Fibroblast of skin of abdomen (primary cell): ENCODE data around the gene ADAMTS17.
"Not testable (repeated sequence)": the region's sequence is repeated elsewhere in the genome, so short reads cannot be mapped to it uniquely, and the experiment has no call there.

Experiments used
- DNase-seq: peaks from one replicate; pipeline ENCODE4 v3.0.0-alpha.2; 2013

The ADAMTS17 gene

DNA sequence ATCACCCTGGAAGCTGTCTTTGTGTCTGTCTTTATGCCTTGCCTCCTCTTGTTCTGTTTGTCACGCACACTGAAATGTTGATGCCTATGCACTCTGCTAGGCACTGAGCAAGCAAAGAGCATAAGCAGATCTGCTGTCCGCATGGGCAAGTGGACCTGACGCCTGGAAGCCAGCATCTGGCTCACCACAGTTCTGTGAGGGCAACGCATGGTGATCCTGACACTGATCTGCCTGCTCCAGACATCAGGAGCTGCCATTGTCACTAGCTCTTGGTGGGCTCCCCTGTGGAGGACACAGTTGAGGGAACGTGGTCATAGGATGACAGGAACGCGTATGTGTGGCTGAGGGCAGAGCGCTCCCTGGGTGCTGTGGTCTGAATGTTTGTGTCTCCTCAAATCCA, 234.6 kb downstream of the ADAMTS17 start:
- DNase-seq, result no peak

DNA sequence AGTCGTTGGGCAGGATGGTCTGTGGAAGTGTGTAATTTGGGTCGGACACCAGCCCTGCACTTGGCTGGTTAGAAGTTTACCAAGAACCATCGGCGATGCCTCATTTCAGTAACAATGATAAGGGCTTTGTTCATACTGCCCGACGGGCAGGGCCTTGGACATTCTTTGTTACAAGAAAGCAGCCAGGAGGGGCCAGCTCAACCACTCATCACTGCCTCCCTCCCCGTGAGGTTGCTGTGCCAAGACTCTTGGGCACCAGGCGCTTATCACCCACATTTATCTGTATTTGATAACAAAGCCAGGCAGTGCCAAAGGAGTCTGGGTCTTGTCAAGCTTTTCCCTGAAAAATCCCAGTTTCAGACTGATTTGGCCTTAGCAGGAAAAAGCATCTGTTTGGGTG, 235.0 kb downstream of the ADAMTS17 start:
- no peak for DNase-seq

DNA sequence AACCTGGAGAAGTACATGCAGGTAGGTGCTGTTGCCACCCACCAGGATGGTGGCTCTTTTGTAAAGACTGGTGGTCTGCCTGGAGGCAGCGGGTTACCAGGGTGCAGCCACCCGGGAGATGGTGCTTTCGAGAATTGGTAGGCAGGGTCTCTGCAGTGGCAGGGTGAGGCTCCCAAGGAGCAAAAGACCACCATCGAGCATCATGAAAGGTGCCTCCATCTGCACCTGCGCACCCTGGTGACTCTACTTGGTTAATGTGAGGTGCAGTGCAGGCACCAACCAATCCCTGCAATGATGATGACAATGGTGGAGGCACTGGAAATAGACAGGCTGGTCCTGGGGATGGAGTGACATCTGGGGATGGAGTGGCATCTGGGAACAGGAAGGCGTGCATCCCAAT, 236.7 kb downstream of the ADAMTS17 start:
- no peak for DNase-seq

DNA sequence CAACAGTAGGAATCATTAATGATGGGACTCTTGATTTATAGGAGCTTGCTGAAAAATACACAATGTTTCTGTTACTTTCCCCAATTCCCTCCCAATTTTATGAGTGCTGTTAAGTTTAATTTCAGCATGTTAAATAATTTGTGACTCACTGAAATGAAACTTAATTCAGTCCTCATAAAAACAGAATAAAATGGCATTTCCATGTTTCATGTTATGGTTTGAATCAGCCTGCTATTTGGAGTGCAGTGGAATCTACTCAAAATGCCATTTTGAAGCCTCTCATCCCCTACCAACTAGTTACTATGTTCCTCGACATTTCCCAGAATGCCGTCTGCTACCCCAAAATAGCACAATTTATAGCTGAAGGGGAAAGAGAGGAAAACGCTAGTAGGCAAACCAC, 237.5 kb downstream of the ADAMTS17 start:
- no peak for DNase-seq

DNA sequence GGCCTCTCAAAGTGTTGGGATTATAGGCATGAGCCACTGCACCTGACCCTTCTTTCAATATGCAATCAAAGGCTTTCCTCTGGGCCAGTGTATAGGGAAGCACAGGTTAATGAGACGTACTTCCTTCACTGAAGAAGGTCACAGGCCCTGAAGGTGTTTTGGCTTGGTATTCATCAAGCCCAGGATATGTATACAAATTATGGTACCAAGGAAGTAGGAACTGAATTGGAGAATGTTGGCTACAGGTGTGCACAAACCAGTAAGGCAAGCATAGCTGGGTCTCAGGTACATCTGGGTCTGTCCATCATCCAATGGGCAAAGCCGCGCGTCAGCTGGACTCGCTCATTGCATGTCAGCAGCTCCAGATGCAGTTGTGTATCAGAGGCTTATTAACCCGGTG, 237.9 kb downstream of the ADAMTS17 start:
- no peak for DNase-seq

DNA sequence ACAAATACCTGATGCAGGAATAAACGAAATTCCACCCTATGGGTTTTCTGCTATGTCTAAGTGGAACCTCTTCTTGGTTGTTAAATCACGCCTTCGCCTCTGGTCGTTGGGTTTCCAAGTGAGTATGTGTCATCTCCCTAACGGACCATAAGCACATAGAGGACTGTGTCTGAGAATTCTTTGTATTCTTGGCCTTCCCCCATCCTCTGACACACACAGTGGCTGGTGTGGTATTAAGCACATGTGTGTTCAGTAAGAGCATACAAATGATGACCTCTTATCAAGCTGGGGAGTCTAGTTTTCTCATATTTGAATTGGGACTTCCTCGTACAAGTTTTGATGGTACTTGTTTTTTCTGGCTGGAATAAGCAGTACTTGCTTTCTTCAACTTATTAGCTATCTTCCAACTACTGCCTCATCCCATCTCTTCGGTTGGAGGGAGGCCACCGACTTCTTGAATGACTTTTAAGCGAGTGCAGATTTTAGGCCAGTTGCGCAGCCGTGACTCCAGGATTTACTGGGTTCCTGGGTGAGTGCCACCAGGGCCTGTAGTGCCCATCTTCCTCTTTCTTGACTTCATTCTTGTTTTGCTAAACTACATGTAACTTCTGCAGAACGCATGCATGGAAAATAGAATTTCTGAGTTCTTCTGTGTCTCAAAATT, 240.2 kb downstream of the ADAMTS17 start:
- DNase-seq, result no peak

DNA sequence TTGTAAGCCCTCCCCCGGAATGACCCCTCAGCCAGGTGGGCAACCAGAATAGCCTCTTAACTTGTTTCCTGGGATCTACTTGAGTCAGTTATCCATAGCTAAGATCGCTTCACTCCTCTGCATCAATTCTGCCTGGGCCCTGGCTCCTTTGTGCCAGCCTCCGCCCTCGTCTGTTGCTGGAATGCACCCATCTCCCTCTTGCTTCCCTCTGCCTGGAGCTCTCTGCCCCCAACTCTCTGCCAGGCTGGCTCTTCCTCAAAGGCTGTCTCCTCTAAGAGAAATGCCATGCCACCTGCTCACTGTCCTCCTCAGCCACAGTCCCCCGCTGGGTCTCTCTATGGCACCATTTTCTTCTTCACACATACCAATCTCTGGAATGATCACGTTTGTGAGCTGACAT, 240.8 kb downstream of the ADAMTS17 start:
- no peak for DNase-seq

DNA sequence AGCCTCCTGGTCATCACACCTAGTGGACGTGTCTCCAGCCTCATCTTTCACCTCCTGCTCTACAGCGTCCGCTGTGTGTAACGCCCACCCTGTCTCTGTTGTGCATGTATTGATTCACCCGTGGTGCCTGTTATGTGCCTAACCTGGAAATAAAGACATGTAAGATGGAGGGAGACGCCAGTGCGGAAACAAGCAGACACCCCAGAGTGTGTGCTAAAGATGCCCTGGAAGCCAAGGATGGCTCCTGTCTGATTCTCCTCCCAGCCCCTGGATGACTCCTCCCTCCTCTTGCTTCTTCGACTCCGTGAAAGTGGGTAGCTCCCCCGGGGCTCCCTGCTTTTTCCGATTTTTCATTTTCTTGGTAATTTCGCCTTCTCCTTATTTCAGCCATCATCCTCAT, 241.8 kb downstream of the ADAMTS17 start:
- no peak for DNase-seq

DNA sequence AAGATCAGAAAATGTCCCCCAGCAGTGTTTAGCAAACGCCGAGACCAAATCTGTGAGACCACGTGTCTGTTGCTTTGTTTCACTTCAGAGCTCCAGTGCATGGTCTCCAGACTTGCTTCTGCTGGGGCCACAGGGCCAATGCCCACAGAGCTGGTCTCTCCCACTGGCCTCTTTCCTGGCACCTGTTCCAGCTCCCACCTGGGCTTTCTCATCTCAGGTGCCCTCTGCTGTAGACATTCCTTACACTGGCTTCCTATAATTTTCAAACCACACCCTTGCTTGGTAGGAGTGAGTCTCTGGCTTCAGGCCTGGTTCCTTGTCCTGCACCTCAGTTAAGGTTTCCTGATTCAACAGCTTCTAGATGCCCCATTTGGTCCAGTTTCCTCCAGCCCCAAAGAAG, 243.1 kb downstream of the ADAMTS17 start:
- DNase-seq, result no peak

DNA sequence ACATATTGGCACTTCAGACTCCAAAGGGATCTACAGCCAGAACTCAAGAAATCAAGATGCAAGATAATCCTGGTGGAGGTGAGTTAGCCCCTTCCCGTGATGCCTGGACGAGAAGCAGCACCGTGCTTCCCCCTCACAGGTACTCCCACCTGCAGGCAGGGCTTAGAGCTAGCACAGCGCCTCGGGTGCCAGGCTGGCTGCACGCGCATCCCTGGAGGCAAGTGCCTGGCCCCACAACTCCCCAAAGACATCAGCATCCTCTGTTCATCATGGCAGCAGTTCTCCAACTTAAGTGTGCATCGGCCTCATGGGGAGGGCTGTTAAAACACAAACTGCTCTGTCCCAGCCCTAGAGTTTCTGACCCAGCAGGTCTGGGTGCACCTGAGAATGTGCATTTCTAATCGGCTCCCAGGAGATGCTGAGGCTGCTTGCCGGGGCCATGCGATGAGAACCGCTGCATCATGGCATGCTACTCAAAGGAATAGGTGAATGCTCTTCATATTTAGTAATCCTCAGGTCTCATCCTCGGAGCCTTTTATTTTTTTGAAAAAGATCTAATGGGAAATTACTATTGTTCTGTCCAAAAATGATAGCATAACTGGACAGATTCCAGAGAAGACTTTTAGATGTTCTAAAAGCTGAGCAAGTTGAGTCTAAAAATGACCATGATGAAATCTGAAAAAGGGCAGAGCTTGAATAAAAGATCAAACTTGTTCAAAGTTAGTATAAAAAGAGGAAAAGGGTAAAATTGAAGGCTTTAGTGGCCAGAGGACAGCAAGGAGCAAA, 244.2 kb downstream of the ADAMTS17 start:
- no peak for DNase-seq

DNA sequence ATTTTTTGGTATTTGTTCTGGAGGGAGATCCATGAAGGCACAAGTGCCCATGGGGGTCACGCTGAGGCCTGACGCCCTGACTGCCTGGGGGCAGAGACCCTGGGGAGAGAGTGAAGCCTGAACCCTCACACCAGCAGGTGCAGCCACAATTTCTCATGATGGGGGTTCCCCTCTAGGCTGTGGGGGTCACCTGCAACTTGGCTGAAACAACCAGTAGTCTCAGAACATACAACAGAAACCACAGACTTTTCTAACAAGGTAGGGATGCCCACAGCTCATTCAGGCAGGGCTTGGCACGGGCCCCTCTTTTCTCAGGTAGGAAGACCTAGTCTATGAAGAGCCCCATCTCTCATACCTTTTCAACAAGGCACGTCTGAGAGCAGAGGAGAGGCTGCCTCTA, 245.1 kb downstream of the ADAMTS17 start:
- DNase-seq, result no peak

DNA sequence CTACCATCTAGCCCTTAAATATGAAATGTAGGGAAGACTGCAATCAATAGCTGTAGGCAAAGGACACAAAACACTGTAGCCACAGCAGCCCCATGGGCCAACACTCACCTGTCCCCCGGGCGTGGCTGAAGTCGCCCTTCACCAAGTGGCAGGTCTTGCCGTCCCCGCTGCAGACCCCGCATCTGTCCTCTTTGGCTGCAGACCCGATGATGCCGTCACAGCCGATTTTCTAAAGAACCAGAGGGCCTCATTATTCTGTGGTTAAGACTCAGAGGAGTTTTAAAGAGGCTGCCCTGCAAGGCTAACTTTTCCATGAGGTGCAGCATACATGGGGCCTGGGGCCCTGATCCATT, 245.6 kb downstream of the ADAMTS17 start:
- DNase-seq, result no peak

DNA sequence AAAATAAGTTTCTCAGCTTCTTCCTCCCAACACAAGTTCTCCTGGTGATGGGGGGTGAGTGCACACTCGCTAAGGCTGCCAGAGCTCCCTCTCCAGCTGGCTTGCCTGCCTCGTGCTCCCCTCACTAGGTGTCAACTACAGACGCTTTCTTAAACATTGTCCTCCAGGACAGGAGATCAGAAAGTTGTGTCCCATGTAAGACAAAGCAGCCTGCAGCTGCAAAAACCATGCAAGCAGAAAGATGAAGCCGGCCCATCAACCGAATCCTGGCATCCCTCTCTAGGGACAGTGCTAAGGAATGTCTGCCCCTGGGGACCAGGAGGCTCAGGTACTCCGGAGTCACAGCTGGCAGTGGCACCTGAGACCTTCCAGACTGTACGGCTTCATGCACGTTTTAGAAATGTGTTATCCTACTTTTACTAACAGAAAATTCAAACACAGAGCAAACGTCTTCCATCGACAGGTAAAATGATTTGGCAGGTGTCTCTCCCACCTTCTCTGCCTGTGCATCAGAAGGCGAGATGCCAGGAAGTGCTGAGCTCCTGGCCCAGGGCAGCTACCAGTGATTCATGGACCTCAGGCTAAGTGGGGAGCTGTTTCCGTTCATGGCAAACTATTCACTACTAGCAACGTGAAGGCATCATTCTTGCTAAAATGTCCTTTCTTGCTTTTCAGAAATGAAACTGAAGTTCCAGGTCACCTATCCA, 246.1 kb downstream of the ADAMTS17 start:
- DNase-seq, result no peak

DNA sequence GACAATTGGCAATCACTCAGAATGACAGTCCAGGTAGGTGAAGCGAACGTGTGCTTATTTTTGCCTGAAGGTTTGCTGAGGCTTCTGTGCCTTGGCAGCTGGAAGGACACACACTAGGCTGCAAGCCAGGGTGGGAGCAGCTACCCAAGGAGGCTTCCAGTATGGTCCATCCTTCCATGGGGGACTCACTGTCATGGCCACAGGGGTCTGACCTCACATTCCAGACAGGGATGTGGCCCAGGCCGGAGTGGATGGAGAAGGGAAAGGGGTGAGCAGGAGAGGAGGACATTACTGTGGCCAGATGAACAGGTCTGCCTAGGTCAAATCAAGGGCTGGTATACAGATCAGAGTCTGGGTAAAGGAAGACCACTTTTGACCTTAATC, 247.7 kb downstream of the ADAMTS17 start:
- DNase-seq, result peak; percentile 24

DNA sequence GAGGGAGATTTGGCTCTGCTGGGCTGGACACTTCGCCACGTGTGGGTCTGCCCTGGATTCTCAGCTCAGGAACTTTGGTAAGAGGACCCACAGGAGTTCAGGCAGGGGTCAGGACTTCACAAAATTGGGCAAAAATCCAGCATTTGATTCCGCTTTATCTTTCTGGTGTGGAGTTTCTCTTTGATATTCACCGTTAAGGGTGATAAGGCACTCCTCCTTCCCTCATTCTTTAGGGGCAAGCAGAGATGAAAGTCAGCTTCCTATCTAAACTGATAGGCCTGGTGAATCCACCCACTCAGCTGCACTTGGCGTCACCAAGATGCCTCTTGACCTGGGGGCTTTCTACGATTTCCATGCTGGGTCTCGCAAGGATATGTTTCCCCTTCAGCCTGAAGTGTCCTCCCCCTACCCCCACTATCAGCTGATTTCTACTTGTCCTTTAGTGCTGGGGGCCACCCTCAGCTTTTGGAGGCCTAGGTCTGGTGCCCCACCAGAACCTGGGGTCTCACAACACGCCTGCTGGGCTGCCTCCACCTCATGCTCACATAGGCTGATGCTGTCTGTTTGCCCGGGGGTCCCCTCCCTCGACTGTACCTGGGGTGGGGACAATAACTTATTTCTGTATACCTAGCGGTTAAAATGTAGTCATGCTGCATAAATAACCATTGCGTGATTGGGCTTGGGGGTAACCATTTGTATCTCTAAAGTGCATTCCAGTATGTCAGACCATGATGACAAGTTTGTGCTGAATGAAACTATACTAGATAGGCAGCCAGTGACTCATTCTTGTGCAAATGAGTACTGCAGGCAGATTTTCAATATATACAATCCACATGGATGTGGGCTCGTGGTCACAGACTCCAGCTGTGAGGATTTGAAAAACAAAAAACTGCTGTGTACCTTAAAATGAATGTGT, 248.3 kb downstream of the ADAMTS17 start:
- peak; percentile 90 for DNase-seq

DNA sequence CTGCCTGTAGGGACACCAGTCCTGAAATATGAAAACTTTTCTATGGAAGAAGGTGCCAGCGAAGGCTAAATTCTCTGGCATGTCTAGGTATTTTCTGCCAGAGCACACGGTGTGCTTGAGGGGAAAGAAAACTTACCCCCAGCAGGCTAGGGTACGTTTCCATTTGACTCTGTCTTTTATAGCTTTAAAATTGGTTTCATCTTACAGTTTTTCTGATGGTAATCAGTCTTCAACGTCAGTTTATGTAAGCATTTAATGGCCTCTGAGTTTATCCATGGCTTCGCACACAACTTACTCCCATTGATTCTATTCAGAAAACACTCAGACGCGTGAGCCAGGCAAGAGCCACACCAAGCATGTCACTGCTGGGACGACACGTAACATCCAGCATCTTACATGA, 249.7 kb downstream of the ADAMTS17 start:
- DNase-seq, result no peak

DNA sequence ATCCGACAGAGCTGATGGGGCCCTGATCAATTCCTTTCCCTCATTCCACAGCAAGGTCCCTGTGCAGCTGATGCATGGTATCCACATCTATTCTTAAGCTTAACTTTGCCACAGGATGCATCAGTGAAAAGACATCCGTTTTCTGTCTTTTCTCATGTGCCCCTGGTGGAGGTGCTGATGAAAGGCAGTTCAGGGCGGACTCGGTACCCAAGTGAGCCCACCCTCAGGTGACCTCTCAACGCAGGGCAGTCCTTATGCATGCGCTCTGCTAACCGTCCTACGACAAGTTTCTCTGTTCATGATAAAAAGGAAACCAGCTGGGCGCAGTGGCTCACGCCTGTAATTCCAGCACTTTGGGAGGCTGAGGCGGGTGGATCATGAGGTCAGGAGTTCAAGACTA, 251.4 kb downstream of the ADAMTS17 start:
- no peak for DNase-seq

DNA sequence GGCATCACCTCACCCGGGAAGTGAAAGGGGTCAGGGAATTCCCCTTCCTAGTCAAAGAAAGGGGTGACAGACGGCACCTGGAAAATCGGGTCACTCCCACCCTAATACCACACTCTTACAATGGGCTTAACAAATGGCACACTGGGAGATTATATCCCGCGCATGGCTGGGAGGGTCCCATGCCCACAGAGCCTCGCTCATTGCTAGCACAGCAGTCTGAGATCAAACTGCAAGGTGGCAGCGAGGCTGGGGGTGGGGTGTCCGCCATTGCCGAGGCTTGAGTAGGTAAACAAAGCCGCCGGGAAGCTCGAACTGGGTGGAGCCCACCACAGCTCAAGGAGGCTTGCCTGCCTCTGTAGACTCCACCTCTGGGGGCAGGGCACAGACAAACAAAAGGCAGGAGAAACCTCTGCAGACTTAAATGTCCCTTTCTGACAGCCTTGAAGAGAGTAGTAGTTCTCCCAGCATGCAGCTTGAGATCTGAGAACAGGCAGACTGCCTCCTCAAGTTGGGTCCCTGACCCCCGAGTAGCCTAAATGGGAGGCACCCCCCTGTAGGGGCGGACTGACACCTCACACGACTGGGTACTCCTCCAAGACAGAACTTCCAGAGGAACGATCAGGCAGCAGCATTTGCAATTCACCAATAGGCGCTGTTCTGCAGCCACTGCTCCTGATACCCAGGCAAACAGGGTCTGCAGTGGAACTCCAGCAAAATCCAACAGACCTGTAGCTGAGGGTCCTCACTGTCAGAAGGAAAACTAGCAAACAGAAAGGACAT, 257.5 kb downstream of the ADAMTS17 start:
- not testable (repeated sequence) for DNase-seq

DNA sequence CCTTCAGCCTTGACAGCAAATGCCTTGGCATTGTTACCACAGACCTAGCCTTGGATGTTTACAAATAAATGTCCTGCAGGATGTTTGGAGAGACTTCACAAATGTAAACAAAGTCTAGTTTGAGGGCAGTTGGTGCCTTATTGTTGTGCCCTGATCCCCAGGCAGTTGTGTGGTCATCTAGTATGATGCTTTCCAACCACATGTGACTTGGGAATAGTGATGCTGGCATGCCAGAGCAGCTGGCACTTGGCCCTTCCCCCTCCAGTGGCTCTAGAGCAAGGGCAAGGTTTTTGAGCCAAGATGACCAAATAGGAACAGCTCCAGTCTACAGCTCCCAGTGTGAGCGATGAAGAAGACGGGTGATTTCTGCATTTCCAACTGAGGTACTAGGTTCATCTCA, 258.2 kb downstream of the ADAMTS17 start:
- DNase-seq, result no peak

DNA sequence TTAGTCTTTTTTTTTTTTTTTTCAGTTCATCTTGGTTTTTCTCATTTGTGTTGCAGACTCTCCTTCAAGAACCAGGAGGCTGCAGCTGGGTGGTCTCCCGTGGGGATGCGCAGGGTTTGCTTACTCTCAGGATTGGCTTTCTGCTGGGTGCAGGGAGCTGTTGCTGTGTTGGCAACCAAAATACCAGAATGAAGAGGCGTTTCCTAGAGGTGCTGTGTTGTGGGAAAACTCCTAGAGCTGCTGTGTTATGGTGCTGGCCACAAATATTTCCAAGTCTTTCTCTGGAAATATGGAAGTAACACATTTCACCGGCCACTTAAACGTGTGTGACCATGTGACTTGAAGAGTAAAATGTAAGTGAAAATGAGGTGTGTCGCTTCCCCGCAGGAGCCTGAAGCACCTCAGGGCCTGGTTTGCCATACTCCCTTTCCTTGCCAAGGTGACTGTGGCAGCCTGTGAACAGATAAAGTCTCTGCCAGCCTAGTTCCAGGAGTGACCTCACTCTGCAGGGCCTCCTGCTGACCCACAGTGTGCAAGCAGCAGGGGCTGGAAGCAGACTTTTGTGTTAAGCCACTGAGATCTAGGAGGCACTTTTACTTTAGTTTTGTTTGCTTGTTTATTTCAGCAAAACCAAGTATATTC, 258.9 kb downstream of the ADAMTS17 start:
- no peak for DNase-seq

DNA sequence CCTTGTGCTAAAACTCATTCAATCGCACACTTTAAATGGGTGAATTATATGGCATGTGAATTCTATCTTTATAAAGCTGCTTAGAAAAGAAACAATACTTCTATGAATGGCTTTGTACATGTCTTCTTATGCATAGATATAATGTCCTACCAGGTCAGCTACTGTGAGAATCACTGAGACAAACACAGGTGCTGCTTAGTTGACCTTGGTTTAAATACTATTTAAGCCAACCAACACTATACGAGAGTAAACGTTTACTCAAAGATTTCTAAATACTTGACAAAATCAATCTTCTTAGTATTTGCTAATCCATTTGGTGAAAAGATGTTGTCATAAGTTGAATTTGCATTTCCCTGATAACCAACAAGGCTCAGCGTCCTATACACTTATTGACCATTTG, 260.3 kb downstream of the ADAMTS17 start:
- DNase-seq, result no peak
